Stimulated activated CD4-positive, alpha-beta T cell treated with anti-CD3 and anti-CD28 coated beads, Interleukin-2, amount 100 ng/mL, for 24 hours (primary cell): ENCODE data around the gene BRMS1.
"Not testable (repeated sequence)": the region's sequence is repeated elsewhere in the genome, so short reads cannot be mapped to it uniquely, and the experiment has no call there.

ENCODE experiments used
- DNase-seq, 2 donors: peaks; one replicate each; pipeline ENCODE4 v3.0.0-alpha.2; 2020

The BRMS1 gene, protein sequence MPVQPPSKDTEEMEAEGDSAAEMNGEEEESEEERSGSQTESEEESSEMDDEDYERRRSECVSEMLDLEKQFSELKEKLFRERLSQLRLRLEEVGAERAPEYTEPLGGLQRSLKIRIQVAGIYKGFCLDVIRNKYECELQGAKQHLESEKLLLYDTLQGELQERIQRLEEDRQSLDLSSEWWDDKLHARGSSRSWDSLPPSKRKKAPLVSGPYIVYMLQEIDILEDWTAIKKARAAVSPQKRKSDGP

DNA sequence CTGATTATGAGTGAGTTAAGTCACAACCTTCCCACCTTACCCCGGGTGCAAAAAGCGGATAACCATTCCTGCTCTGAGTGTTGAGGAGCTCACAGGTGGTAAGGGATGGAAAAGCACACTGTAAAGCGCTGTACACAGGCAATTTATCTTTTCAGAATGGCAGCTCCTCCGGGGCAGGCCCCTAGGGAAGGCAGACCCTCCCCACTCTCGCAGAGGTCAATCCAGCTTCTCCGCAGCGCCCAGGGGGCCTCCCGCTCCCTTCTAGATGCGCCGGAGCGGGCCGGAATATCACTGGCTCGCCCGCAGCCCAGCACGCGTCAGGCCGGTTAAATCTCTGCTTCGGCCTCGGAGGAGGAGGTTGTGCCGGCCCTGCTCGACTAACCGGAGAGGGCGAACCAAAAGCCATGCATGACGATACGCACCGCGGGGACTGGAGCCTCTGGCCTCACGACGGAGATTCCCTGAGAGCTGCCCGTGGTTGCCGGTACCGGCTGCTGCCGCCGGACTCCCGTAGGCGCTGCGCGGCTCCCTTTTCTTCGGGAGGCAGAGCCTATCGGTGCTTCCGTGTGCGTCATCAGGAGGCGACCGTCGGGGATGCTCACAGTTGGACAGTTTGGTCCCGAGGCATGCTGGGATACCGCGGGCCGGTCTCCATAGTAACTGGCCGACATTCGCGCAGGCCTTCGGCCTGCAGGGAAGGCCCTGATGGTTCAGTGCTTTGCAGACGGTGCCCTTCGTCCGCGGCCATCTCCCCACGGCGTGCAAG lies at the start of gene BRMS1:
BRMS1 (minus strand) TSS at position 555 of the 766 bp plus-strand sequence. CDS start 2,870 bp downstream, outside the sequence.
- DNase-seq = peak; percentile 96 to 97

DNA sequence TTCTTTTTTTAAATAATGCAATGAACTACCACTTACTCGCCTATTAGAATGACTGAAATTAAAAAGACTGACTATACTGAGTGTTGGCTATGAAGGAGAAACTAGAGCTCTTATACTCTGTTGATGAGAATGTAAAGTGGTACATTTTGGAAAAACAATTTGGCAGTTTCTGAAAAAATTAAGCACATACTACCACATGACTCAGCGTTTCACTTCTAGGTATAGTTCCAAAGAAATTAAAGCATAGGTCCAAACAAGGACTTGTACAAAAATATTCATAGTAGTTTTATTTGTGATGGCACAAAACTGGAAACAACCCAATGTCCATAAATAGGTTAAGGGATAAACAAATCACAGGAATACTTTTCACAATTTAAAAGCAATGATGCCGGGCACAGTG lies 49.0 kb upstream of the BRMS1 start:
- no peak for DNase-seq

DNA sequence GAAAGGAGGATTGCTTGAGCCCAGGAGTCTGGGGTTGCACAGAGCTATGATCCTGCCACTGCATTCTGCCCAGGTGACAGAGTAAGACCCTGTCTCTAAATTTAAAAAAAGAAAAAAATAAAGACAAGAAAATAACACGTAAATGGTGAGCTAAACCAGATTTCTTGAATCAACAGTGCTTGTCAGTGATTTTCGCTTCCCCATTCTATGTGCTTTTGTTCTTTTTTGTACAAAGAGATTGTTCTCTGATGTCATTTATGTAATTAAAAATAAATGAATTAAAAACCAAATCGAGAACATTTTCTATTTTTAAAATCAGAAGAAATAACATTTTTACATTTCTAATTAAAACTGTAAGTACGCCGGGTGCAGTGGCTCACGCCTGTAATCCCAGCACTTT lies 46.4 kb upstream of the BRMS1 start:
- no peak for DNase-seq

DNA sequence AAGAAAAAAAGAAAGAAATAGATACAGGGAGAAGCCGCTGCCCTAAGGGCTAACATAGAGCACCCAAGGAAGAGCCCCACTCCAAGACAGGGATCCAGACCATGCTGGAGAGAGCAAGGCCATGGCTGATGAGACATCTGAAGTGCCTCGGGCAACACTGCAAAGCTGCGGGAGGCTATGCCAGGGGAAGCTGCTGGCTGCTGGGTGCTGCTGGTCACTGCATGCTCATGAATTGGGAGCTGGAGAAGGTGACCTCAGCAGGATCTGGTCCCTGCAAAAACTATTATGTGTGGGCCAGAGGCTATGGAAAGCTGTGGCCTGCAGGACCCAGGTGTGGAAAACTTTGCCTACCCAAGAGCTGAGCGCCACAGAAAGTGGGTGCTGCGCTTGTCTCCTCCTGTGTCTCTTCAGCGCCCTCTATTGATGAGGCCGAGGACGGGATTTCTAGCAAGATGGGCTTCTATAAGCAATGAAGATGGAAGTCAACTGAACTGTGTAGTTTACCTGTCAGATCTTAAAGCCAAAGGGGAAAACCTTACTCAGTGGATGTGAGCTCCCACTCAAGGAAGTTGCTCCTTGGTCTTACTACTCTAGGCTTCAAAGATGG lies 44.0 kb upstream of the BRMS1 start:
- peak; percentile 67 to 74 for DNase-seq

DNA sequence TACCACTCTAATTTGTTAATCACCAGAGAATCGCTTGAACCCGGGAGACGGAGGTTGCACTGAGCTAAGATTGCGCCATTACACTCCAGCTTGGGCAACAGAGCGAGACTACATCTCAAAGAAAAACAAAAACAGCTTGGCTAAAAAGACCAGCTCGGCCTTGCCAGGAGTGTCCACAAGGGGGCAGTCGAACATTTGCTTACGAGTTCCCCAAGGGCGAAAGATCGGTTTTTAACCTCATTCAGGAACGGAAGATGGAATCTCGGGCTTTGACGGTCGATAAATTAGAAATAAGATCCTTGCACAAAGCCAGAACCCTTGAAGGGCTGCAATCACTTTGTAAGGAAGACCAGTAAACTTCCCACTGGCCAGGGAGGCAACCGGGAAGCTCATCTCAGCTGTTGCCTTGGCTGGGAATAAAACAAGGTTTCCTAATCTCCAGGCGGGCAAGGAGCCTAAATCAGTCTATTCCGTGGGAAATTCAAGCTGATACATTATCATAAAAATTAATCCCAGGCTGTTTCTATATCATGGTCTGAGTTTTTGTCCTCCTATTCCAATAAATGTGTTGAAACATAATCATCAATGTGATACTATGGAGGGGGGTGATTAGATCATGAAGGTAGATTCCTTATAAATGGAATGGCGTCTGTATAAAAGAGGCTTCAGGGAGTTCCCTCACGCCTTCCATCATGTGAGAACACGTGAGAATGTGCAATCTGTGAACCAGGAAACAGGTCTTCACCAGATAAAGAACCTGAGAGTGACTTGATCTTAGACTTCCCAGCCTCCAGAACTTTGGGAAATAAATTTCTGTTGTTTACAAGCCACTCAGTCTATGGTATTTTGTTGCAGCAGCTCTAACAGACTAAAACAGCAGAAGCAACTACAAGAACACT lies 41.5 kb upstream of the BRMS1 start:
- DNase-seq = peak; percentile 90

DNA sequence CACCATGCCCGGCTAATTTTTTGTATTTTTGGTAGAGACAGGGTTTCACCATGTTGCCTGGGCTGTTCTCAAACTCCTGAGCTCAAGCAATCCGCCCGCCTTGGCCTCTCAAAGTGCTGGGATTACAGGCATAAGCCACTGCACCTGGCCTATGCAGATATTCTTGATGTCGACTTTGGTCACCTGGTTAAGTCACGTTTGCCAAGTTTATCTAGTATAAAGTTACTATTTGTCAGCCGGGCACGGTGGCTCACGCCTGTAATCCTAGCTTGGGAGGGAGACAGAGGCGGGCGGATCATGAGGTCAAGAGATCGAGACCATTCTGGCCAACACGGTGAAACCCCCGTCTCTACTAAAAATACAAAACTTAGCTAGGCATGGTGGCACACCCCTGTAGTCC lies 39.4 kb upstream of the BRMS1 start:
- DNase-seq = not testable (repeated sequence)

DNA sequence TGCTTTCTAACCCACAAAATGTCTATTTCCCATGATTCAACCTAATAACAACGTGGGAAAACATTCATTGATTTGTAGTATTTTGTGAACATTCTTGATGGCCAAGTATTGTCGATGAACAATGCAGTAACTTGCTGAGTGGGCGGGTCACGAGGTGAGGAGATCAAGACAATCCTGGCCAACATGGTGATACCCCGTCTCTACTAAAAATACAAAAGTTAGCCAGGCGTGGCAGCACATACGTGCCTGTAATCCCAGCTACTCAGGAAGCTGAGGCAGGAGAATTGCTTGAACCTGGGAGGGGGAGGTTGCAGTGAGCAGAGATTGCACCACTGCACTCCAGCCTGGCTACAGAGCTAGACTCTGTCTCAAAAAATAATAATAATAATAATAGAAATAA lies 35.4 kb upstream of the BRMS1 start:
- DNase-seq = not testable (repeated sequence)

DNA sequence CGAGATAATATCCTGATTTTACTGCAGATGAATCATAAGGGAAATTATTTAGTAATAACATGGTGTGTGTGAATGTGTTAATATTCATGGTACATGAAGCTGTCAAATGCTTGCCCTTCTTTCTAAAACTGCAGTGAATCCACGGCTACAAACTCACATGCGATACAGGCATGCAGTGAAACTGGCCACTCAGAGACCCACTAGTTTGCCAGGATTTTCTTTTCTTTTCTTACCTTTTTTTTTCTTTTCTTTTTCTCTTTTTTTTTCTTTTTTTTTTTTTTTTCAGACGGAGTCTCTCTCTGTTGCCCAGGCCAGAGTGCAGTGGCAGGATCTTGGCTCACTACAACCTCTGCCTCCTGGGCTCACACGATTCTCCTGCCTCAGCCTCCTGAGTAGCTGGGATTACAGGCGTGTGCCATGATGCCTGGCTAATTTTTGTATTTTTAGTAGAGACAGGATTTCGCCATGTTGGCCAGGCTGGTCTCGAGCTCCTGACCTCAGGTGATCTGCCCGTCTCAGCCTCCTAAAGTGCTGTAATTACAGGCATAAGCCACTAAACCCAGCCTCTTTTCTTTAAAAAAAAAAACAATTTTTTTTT lies 28.9 kb upstream of the BRMS1 start:
- not testable (repeated sequence) for DNase-seq

DNA sequence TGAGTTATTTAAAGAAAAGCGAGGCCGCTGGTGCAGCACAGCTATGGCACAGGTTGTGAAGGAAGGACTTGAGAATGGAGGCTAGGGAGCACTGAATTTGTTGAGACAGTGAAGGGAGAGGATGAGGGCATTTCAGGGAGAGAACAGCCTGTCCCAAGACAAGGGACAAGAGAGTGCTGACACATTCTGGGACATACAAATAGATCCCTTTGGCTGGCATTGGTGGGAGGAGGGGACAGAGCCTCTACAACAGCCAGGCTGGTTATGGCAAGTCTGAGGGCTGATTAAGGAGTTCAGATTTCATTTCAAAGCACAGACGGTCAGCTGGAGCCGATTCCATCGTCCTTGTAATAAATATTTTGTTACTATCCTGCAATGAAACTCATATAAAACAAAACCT lies 28.4 kb upstream of the BRMS1 start:
- DNase-seq = no peak

DNA sequence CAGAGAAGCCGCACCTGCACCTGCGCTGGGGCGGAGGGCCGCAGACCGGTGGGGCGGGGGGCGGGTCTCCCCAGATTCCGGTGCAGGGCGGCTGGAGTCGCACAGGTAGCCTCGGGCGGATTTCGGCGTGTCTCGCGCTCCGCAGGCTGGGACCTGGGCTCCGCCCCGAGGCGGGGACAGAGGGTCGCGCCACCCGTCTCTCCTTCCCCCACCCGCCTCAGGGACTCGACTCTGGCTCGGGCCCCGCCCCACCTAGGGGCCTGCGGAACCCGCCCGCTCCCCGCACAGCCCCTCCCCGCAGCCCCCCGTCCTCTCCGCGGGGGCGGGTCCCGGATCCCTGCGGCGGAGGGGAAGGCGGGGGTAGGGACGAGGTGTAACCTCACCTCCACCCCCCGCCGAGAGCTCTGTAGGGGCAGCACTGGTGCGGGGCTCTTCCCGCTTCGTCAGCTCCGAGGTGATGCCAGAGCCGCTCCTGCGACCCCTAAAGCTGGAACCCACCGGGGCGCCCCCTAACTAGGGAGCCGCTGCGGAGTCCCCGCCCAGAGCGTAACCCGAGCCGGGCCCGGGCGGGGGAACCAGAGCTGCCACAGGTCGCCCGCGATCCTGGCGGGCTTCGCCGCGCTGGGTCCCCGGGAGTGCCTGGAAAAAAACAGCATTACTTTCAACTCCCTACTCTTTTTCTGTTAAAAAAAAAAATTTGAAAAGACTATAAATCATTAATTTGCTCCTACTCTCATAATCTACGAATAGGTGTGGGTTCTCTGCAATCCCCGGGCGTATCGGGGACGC lies 26.9 kb upstream of the BRMS1 start, which contains the start of gene SLC29A2:
SLC29A2 (minus strand) TSS at position 134 of the 789 bp plus-strand sequence. CDS start 169 bp downstream, outside the sequence.
- DNase-seq = peak; percentile 75 to 82

DNA sequence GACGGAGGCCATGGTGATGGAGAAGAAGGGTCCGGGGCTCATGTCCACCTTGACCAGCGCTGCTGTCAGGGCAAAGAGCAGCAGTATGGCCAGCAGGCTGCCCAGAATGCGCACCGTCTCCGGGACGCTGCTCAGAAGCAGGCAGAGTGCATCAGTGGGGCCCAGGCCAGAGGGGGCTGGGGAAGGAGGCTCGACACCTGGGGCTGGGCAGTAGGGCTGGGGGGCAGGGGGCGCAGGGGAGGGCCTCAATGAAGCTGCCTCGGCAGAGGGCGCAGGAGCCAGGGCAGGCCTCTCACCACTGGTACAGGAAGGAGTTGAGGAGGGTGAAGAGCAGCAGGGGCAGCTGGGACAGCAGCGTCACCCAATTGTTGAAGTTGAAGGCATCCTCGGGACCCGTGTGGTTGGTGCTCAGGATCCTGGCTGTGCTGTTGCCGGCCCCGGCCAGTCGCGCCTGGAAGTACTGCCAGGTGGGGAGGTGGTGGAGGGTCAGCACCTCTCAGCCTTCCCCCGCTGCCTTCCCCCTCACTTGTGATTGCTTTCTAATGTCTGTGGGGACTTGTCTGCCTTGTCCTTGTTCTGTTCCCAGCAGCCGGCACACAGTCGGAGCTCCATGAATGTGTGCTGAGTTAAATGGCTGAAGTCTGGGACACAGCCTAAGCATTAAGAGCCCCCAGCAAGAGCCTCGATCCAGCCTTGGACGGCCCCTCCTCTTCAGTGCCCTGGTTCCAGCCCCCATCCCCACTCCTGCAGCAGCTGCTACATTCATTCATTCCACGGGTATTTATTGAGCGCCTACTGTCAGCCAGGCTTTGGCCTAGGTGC lies 24.4 kb upstream of the BRMS1 start:
- no peak for DNase-seq

DNA sequence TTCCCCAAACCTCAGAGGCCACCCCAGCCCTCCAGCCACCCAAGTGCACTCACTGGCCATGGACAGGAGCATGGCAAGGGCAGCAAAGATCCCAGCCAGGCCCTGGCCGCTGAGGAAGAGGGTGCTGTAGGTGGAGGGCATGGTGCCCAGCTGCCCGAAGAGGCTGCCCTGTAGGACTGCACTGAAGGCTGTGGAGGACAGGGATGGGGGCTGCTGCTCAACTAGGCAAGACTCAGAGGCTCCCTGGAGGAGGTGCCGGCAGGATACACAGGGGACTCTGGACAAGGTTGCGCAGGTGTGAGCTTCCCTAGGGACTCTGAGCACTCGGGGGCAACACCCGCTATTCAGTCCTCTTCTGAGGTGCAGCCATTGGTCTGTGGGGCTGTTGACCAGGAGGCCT lies 23.6 kb upstream of the BRMS1 start:
- DNase-seq = no peak

DNA sequence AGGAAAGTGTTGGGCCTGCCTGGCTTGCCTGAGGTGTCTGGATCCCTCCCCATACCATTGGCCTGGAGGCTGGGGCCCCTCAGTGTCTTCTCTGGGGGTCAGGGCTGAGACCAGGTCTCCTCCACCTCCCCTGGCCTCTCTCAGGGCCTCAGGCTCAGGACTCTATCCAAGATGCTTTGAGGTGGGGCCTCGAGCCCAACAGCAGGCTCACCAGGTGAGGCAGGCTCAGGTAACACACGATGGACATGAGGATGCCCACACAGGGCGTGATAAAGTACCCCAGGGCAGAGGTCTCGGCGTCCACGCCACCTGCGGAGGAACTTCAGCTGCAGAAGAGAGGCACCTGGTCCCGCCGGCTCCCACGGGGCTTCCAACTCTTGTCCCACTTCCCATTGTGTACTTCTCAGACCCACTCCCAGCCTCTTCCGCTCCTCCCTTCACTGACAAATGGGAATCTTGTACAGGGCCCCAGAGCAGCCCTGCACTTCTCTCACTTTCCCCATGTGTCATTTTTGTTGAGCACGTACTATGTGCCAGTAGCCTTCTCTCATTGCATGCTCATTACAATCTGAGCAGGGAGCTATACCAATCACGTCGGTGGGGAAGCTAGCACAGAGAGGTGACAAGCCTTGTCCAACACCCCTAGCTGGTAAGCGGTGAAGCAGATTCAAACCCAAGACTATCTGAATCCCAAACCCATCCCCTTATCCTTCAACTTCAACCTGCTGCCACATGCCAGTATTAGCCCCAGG lies 22.8 kb upstream of the BRMS1 start:
- no peak for DNase-seq

DNA sequence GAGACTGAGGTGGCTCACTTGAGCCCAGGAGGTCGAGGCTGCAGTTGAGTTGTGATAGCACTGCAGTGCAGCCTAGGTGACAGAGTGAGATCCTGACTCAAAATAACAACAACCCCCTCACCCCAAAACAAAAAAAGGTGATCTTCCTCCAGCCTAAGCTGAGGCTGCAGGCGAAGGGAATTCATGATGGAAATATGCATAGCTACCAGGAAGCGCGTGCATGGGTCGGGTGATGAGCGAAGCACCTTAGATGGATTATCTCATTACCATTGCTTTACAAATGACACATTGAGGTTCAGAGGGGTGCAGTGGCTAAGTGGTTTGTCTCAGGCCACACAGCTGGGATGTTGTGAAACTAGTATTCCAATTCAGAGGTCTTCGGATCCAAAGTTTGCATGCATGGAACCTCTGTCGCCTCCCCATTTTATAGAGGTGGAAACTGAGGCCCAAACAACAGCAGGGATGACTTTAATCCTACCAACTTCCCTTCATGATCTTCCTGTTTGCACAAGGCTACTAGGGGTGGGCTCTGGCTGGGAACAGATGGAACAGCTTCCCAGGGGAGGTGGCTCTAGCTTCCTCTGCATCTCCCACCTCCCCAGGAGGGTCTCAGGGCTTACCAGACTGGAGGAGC lies 22.1 kb upstream of the BRMS1 start:
- DNase-seq = no peak

DNA sequence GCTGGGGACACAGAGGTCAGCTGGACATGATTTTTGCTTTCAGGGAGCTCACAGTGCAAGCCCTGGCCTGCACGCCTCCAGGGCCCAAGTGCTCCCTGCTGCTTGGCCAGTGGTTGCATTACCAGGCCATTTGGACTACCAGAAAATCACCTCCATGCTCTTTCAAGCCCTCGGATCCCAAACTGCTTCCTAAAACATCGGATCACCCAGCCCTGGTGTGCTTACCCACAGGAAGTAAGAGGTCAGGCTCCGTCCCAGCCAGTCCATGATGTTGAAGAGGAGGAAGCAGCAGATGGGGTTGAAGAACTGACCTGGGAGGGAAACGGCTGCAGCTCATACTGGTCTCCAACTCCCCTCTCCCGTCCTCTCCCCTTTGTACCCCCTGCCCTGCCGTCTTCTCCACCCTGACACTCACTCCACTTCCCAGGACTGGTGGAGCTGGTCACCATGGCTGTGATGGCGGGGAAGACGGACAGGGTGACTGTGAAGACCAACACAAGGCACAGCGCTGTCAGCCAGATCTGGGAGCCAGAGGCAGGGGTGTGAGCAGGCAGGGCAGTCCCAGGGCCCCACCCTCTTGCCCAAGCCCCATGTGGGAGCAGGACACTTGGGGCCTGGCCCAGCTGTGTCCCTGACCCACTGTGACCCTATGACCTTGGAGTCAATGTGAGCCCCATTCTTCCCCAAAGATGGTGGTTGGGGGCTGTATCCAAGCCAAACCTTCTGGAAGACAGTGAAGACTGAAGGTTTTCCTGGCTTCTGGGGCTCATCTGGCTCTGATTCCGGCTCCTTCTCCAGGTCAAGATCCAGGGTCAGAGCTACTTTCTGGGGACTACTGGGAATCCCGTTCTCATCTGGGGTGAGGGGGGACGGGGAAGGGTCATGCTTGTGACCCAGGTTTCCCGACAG lies 21.1 kb upstream of the BRMS1 start:
- DNase-seq = no peak

DNA sequence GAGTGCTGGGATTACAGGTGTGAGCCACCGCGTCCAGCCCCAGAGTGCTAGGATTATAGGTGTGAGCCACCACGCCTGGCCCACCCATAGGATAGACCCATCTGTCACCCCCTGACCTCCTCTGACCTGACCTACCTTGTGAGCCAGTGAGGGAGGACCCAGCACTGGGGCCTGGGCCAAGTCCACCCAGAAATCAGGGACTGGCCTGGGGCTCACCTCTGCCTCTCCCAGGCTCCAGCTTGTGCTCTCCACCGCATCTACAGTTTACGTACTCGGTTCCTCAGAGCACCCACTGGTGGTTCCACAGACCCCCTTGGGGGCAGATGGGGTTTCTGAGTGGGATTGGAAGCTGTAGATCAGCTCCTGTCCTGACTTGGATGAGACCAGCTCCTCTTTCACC lies 20.3 kb upstream of the BRMS1 start:
- DNase-seq = no peak

DNA sequence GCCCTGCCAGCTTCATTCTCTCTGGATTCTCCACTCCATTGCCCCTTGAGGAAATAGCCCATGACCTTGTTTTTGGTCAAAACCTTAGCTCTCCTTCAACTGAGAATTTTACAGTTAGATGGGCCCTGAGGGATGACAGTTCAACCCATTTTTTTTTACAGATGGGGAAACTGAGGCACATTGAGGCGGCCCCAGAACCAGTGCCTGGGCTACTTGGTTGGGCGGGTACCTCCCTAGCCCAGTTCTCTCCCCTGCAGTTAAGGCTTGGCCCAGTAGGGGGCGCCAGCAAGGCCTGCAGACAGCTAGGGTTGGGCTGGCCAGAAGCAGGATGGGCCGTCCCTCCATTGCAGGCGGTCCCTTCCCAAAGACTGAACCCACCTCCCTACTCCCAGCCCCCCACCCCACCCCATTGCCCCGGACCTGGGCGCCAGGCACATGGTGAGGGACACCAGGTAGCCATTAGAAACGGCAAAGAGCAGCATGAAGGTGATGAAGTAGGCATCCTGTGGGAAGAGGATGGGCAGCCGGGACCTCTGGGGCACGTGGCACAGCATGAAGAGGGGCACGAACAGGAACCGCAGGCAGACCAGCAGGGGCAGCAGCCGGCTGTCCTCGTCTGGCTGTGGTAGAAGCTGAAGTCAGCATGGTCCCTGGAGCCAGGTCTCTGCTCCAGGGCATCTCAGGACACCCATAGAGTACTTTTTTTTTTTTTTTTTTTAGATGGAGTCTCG lies 19.1 kb upstream of the BRMS1 start:
- peak; percentile 82 to 89 for DNase-seq

DNA sequence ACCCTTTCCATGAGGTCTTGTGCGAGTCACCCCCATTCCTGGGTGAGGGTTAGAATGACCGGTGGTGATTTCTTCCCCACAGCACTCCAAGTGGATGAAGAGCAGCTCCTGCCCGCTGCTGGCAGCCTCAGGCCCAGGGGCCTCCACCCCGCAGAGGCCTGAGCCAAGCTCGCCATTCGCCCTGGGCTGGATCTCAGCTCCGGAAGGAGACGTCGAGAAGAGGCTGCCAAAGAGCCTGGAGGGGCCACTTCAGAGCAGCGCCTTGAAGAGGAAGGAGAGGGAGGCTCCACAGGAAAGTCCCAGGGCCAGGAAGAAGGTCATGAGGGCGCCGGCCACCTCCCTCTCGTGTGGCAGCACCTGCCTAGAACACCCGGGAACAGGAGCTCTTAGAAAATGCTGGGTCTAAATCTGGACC lies 18.3 kb upstream of the BRMS1 start:
- no peak for DNase-seq
